Activated naive CD4-positive, alpha-beta T cell treated with anti-CD3 and anti-CD28 coated beads, Interleukin-2, amount 50 U/mL, for 72 hours (primary cell): ENCODE results near the gene BOD1L1. TPM values are rescaled to one million over a fixed set of nuclear protein-coding genes. Genes with fewer than 3 reads are reported as not detected.

Source experiments
- ATAC-seq, 2 donors: fragments of 150-1000 bp; cut with Tn5 transposase; 2 replicates each; pipeline ENCODE4 v1.10.0; 2021; ENCODE audit warnings: mild to moderate bottlenecking in 2 of 2, moderate library complexity in 2 of 2
- DNase-seq, 2 donors: peaks; one replicate each; pipeline ENCODE4 v3.0.0; 2021 to 2022; ENCODE audit warnings: low spot score in 2 of 2
- H3K27ac Mint-ChIP-seq, 2 donors: one replicate each; pipeline ENCODE4 v1.8.0; 2022; ENCODE audit warnings: mild to moderate bottlenecking in 2 of 2, mixed read lengths in 2 of 2
- H3K36me3 Mint-ChIP-seq, 2 donors: one replicate each; pipeline ENCODE4 v1.8.0; 2022; ENCODE audit warnings: mixed read lengths in 2 of 2
- H3K9me3 Mint-ChIP-seq, 2 donors: one replicate each; pipeline ENCODE4 v1.8.0; 2022; ENCODE audit warnings: mixed read lengths in 2 of 2
- total RNA-seq, 2 donors: library from RNA; stranded (reverse); gene quantifications; one replicate each; pipeline ENCODE4 v1.2.3, GENCODE V29; 2022

The BOD1L1 gene
- total RNA-seq, 2 donors from 2014 or later, result 36.6 to 36.8 TPM

DNA sequence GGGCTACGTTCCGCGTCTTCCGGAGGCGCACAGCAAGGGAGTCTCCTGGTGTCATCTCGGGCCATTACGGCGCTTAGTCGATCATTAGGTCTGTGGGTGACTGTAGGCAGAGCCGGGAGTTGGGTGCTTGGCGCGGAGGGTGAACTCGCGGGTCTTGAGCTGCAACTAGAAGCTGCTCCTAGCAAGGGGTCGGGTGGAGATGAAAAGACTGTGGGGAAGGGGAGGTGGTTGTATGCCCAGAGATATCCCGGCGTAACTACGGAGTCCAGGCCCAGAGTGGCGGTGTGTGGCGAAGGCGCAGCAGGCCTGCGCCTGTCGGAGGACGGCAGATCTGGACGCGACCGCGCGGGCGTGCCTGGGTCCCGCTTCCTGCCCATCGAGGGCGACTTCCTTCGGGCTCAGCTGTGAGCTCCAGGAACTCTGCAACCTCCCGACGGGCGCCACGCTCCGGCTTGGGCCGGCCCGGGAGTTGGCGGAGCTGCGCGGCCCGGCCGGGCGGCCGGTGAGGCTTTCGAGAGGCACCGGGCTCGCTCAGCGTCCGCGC, 80.5 kb downstream of the BOD1L1 start:
- DNase-seq (peak in 1 of 2 donors; percentile 20), ATAC-seq (peak in 1 of 2 donors; percentile 30)
- H3K36me3 Mint-ChIP-seq, result peaks cover 17 to 36% of the 10 kb centered on the region in 2 donors
- no peak overlapping the region for H3K27ac Mint-ChIP-seq
- H3K9me3 Mint-ChIP-seq, result peaks cover 0 to 5% of the 10 kb centered on the region in 2 donors

DNA sequence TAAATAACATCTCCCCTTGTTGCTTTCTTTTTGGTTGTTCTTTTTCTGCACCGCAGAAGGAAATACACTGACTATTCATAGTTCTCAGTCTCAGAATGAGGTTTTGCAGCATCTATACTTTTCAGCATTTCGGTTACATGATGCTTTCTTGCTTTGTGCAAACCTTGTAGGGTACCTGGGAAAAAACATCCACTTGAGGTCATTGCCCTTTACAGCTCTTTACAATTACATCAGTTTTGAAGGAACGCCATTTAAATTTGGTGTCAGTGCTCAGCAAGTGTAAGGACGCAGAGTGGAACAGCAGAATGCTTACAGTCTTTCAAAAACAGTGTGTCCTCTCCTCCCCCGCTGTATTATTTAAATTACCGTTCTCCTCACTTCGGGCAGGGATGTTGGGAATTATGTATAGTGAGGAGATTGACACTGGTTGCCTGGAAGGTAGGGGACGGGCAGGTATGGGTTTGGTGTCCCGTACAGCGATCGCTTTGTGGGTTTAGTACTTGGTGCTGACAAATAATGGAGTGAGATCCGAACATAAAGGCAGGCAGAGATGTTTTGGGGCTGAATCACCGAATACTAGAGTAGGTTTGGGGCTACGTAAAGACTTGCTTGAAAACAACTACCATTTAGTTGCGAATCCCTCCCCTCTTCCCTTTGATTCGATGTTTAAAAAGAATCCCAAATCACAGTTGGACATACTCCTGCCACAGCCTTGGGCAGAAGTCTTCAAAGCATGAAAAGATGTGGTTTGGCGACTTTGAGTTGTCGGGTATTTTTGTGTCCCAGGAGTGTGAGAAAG, 81.2 kb downstream of the BOD1L1 start:
- peak in 1 of 2 donors; percentile 3 for DNase-seq
- no peak for ATAC-seq
- Mint-ChIP-seq H3K27ac (peak overlapping the region in 1 of 2 donors; percentile 56), H3K9me3 (peaks cover 0 to 2% of the 10 kb centered on the region in 2 donors), H3K36me3 (peaks cover 17 to 30% of the 10 kb centered on the region in 2 donors)

GRCh38 chr4:13545394-13545808, 82.1 kb downstream of the BOD1L1 start:
- peak overlapping the region; percentile 50 to 62 for H3K27ac Mint-ChIP-seq
- H3K36me3 Mint-ChIP-seq, result peaks cover 17 to 31% of the 10 kb centered on the region in 2 donors
- H3K9me3 Mint-ChIP-seq, result no peaks in the 10 kb centered on the region
- DNase-seq (no peak), ATAC-seq (no peak)

- DNase-seq, result peak in 1 of 2 donors; percentile 48
Observed at GRCh38 chr4:13544606-13545393, 82.7 kb downstream of the BOD1L1 start.

DNA sequence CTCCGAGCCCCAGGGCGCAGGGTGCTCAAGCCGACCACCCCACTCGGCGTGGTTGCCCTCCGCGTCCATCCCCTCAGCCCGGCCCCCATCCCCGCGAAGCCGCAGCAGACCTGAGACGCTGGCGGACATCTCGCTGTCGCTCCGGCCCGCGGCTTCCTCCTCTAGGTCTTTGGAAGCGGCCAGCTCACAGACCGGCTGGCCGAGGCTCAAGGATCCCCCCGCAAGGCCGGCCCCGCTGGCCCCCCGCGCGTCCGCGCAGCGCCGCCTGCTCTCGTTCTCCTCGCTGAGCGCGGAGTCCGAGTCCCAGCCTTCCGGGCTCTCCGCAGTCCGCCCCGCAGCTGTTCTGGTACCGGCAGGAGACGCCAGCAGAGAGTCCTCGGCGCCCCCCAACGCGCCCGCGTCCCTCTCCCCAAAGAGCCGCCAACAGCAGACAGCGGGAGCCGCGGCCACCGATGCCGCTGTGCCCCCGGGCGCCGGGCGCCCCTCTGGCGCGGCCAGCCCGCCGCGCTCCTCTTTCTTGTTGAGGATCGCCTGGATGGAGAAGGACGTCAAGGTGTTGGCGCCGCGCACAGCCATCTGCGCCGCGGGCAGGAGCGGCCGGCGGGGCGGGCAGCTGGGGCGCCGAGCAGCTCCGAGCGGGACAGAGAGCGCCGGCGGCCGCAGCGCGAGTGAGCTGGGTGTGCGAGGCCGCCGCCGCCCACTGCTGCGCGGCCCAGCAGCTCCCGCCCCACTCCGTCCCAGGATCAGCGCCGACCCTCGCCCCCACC, 83.5 kb downstream of the BOD1L1 start, which contains the start of gene NKX3-2:
Gene NKX3-2, minus strand, starts transcription at position 670 of the 767 bp plus-strand sequence. Its CDS starts 94 bp downstream, at position 576.
- Mint-ChIP-seq H3K36me3 (peaks cover 21 to 39% of the 10 kb centered on the region in 2 donors), H3K27ac (peak within 1 kb of the TSS; percentile 50 to 62), H3K9me3 (no peaks in the 10 kb centered on the region)
- ATAC-seq (no peak), DNase-seq (peak in 1 of 2 donors; percentile 28)

More at GRCh38 chr4:13544606-13545393, 82.7 kb downstream of the BOD1L1 start:
- H3K27ac Mint-ChIP-seq, result peak overlapping the region; percentile 50 to 62
- no peaks in the 10 kb centered on the region for H3K9me3 Mint-ChIP-seq
- peak; percentile 39 to 66 for ATAC-seq
- peaks cover 21 to 35% of the 10 kb centered on the region in 2 donors for H3K36me3 Mint-ChIP-seq

GRCh38 chr4:13543032-13543838, 84.3 kb downstream of the BOD1L1 start:
- Mint-ChIP-seq H3K9me3 (peaks cover 3 to 4% of the 10 kb centered on the region in 2 donors), H3K27ac (no peak overlapping the region), H3K36me3 (peaks cover 29 to 46% of the 10 kb centered on the region in 2 donors)
- peak in 1 of 2 donors; percentile 22 for DNase-seq
- ATAC-seq, result no peak

- Mint-ChIP-seq H3K36me3 (peaks cover 34 to 50% of the 10 kb centered on the region in 2 donors), H3K27ac (no peak overlapping the region), H3K9me3 (peaks cover 4 to 5% of the 10 kb centered on the region in 2 donors)
- ATAC-seq, result no peak
- peak in 1 of 2 donors; percentile 20 for DNase-seq
Observed at GRCh38 chr4:13542577-13543031, 84.9 kb downstream of the BOD1L1 start.

- H3K36me3 Mint-ChIP-seq, result peaks cover 38 to 54% of the 10 kb centered on the region in 2 donors
- ATAC-seq (peak in 1 of 2 donors; percentile 23), DNase-seq (peak in 1 of 2 donors; percentile 53)
- H3K27ac Mint-ChIP-seq, result no peak overlapping the region
- peaks cover 4 to 5% of the 10 kb centered on the region in 2 donors for H3K9me3 Mint-ChIP-seq
Observed at GRCh38 chr4:13541720-13542576, 85.6 kb downstream of the BOD1L1 start.

GRCh38 chr4:13541176-13541604, 86.3 kb downstream of the BOD1L1 start:
- DNase-seq (peak in 1 of 2 donors; percentile 4), ATAC-seq (no peak)
- Mint-ChIP-seq H3K27ac (no peak overlapping the region), H3K9me3 (peaks cover 4 to 5% of the 10 kb centered on the region in 2 donors), H3K36me3 (peaks cover 33 to 54% of the 10 kb centered on the region in 2 donors)

GRCh38 chr4:13540446-13541175, 86.9 kb downstream of the BOD1L1 start:
- Mint-ChIP-seq H3K27ac (no peak overlapping the region), H3K36me3 (peaks cover 31 to 53% of the 10 kb centered on the region in 2 donors), H3K9me3 (peaks cover 4 to 5% of the 10 kb centered on the region in 2 donors)
- DNase-seq, result peak in 1 of 2 donors; percentile 7
- ATAC-seq, result no peak

DNA sequence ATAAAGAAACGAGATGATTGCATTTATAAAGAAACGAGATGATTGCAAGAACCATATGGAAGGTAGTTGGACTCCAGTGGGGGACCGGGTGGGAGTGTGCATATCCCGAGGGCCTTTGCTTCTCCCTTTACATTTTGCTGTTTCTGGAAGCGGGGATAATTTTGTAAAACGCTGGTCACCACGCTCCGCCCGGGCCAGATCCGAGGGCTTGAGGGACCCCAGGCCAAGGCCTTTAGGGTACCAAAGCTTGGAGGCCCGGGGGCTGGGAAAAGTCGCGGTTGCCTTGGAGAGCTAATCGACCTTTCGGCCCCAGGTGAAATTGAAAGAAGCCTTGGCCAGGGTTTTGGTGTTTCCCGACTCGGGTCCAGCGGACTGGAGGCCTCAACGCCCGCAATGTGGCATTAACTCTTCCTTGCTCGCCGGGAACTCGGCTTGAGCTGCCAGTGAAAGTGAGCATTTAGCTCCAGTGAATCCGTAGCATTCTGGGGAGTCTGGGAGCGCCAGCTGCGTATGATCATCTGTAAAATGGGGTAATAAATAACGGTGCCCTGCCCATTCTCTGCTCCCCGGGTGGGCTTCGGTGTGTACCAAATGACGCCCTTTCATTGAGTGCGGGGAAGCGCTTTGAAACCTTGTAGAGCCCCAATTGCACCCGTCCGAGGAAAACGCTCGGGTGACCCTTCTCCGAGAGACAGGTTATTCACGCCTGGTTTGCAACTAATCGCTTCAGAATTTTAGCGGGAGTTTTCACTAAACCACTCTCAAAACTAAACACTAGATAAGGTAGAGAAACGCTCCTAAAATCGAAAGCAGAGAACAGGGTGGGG, 87.7 kb downstream of the BOD1L1 start:
- Mint-ChIP-seq H3K36me3 (peaks cover 27 to 48% of the 10 kb centered on the region in 2 donors), H3K27ac (no peak overlapping the region), H3K9me3 (peaks cover 4 to 5% of the 10 kb centered on the region in 2 donors)
- DNase-seq (no peak), ATAC-seq (no peak)

- Mint-ChIP-seq H3K27ac (peak overlapping the region in 1 of 2 donors; percentile 57), H3K9me3 (peaks cover 4 to 5% of the 10 kb centered on the region in 2 donors), H3K36me3 (peaks cover 26 to 47% of the 10 kb centered on the region in 2 donors)
- DNase-seq (no peak), ATAC-seq (no peak)
Observed at GRCh38 chr4:13539047-13539618, 88.4 kb downstream of the BOD1L1 start.
